GM23338 (cell line): Measurements from ENCODE around the gene RNF26. TPM values are rescaled to one million over a fixed set of nuclear protein-coding genes. Genes with fewer than 3 reads are reported as not detected.
A peak's percentile ranks its signal among the peaks of the same experiment; 100 is the strongest.

Experiments
- ATAC-seq: fragments of 200-7000 bp; cut with Tn5 transposase; 3 replicates; pipeline ENCODE4 v1.9.1; 2020
- DNase-seq: peaks from one replicate; pipeline ENCODE4 v3.0.0-alpha.2; 2015; ENCODE audit warnings: low spot score
- H2AFZ ChIP-seq: fragments of 200-600 bp; sonication (generic); 2 replicates; pipeline ENCODE4 v1.8.0; 2016; ENCODE audit warnings: antibody characterized with exemption, mild to moderate bottlenecking, moderate library complexity
- H3F3A ChIP-seq: fragments of 200-600 bp; sonication (generic); replicated peaks from 2 replicates; pipeline ENCODE4 v1.8.0; 2017; ENCODE audit warnings: antibody characterized with exemption, mixed run types, low read depth
- H3K27ac ChIP-seq: fragments of 200-600 bp; sonication (generic); 2 replicates; pipeline ENCODE4 v1.6.1; 2016; ENCODE audit warnings: low read depth
- H3K27me3 ChIP-seq: fragments of 200-600 bp; sonication (generic); 2 replicates; pipeline ENCODE4 v1.8.0; 2016; ENCODE audit warnings: mild to moderate bottlenecking, mixed run types, moderate library complexity; ENCODE audit not compliant: insufficient read depth
- H3K36me3 ChIP-seq: fragments of 200-600 bp; sonication (generic); 2 replicates; pipeline ENCODE4 v1.8.0; 2016; ENCODE audit warnings: mild to moderate bottlenecking; ENCODE audit not compliant: insufficient read depth
- H3K4me1 ChIP-seq: fragments of 200-600 bp; sonication (generic); 2 replicates; pipeline ENCODE4 v1.8.0; 2016; ENCODE audit warnings: mild to moderate bottlenecking, moderate library complexity; ENCODE audit not compliant: insufficient read depth
- H3K4me2 ChIP-seq: fragments of 200-600 bp; sonication (generic); 2 replicates; pipeline ENCODE4 v1.7.1; 2017; ENCODE audit warnings: mixed run types
- H3K4me3 ChIP-seq: fragments of 200-600 bp; sonication (generic); 2 replicates; pipeline ENCODE4 v1.6.1; 2016; ENCODE audit warnings: mixed run types
- H3K79me2 ChIP-seq: fragments of 200-600 bp; sonication (generic); replicated peaks from 2 replicates; pipeline ENCODE4 v1.8.0; 2017; ENCODE audit warnings: mild to moderate bottlenecking; ENCODE audit not compliant: insufficient read depth
- H3K9me2 ChIP-seq: fragments of 200-600 bp; sonication (generic); 2 replicates; pipeline ENCODE4 v1.8.0; 2017; ENCODE audit not compliant: insufficient read depth
- H4K20me1 ChIP-seq: fragments of 200-600 bp; sonication (generic); replicated peaks from 2 replicates; pipeline ENCODE4 v1.8.0; 2017; ENCODE audit warnings: mild to moderate bottlenecking; ENCODE audit not compliant: insufficient read depth
- H3K27ac Mint-ChIP-seq: 2 replicates; pipeline ENCODE4 v1.8.0; 2020; ENCODE audit warnings: inconsistent platforms, mild to moderate bottlenecking, moderate library complexity, mixed read lengths
- H3K27me3 Mint-ChIP-seq: 3 replicates; pipeline ENCODE4 v1.8.0; 2022; ENCODE audit warnings: low read depth, mild to moderate bottlenecking, moderate library complexity, mixed read lengths, inconsistent platforms; ENCODE audit not compliant: insufficient read depth, poor library complexity
- H3K36me3 Mint-ChIP-seq: 3 replicates; pipeline ENCODE4 v1.8.0; 2021; ENCODE audit warnings: low read depth, mild to moderate bottlenecking, inconsistent platforms, moderate library complexity, mixed read lengths
- H3K4me1 Mint-ChIP-seq: 3 replicates; pipeline ENCODE4 v1.8.0; 2020; ENCODE audit warnings: mild to moderate bottlenecking, inconsistent platforms, mixed read lengths
- H3K4me3 Mint-ChIP-seq: 3 replicates; pipeline ENCODE4 v1.8.0; 2021; ENCODE audit warnings: moderate library complexity, mild to moderate bottlenecking, inconsistent platforms, mixed read lengths
- H3K9me3 Mint-ChIP-seq: 3 replicates; pipeline ENCODE4 v1.8.0; 2020; ENCODE audit warnings: moderate library complexity, mild to moderate bottlenecking, inconsistent platforms, mixed read lengths
- CTCF ChIP-seq, 2 experiments: fragments of 200-600 bp in 1 of 2; sonication (generic) in 1 of 2; conservative IDR thresholded peaks; 2 replicates each; pipeline versions ENCODE4 v1.5.1 to v1.6.1; 2016 to 2017; ENCODE audit warnings: antibody characterized with exemption in 2 of 2, low read depth in 2 of 2, mild to moderate bottlenecking in 2 of 2, moderate library complexity in 1 of 2
- ETS1 ChIP-seq: IDR thresholded peaks from 2 replicates; pipeline ENCODE4 v1.6.1; 2016; ENCODE audit warnings: antibody characterized with exemption
- EZH2 ChIP-seq: fragments of 200-600 bp; sonication (generic); IDR thresholded peaks from one replicate; pipeline ENCODE4 v1.8.0; 2017; ENCODE audit warnings: antibody characterized with exemption, mild to moderate bottlenecking, low read depth; ENCODE audit not compliant: unreplicated experiment
- EZH2phosphoT487 ChIP-seq: fragments of 200-600 bp; sonication (generic); IDR thresholded peaks from one replicate; pipeline ENCODE4 v1.8.1; 2018; ENCODE audit warnings: antibody characterized with exemption; ENCODE audit not compliant: unreplicated experiment
- JUNB ChIP-seq: IDR thresholded peaks from one replicate; pipeline ENCODE4 v1.6.1; 2016; ENCODE audit warnings: antibody characterized with exemption; ENCODE audit not compliant: unreplicated experiment
- NANOG ChIP-seq: IDR thresholded peaks from 2 replicates; pipeline ENCODE4 v1.6.1; 2016; ENCODE audit warnings: antibody characterized with exemption, borderline replicate concordance
- REST ChIP-seq: IDR thresholded peaks from one replicate; pipeline ENCODE4 v1.6.1; 2018; ENCODE audit warnings: antibody characterized with exemption; ENCODE audit not compliant: unreplicated experiment
- STAT1 ChIP-seq: IDR thresholded peaks from one replicate; pipeline ENCODE4 v1.6.1; 2016; ENCODE audit warnings: antibody characterized with exemption; ENCODE audit not compliant: unreplicated experiment
- ZNF114 ChIP-seq: fragments of 250-450 bp; sonication (Bioruptor Pico); IDR thresholded peaks from 2 replicates; pipeline ENCODE4 v1.5.0; 2020; ENCODE audit warnings: mild to moderate bottlenecking, moderate library complexity
- ZNF462 ChIP-seq: fragments of 250-450 bp; sonication (Bioruptor Pico); IDR thresholded peaks from 2 replicates; pipeline ENCODE4 v1.5.0; 2020; ENCODE audit warnings: mild to moderate bottlenecking, moderate library complexity
- polyA plus RNA-seq: library from polyadenylated mRNA; unstranded; fragments of >200 nt; fragmentation: Nextera tagmentation; extraction: Ambion mirVana; gene quantifications from 2 replicates; pipeline ENCODE4 v1.2.1, GENCODE V29; 2016
- total RNA-seq: library from RNA; depleted of rRNA; stranded (reverse); fragments of >200 nt; shearing (Covaris generic); gene quantifications from 2 replicates; pipeline ENCODE4 v1.2.3, GENCODE V29; 2014

RNF26 gene
- total and polyA plus RNA-seq, 2 experiments from 2014 or later, result 31.8 to 58.3 TPM

GRCh38 chr11:119347940-119348605 is 13.7 kb downstream of the RNF26 start (continued):
- TF ChIP-seq ZNF462 (CRISPR knock-in tag), result no peak
- TF ChIP-seq EZH2, result no peak
- TF ChIP-seq NANOG, result no peak

- Histone ChIP-seq H3K36me3 (no peaks in the 10 kb centered on the region), H3K4me2 (no peak overlapping the region), H3K4me1 (peaks cover 2% of the 10 kb centered on the region; the same call in 1 of the 2 replicates), H3K27ac (no peak overlapping the region), H3F3A (no peaks in the 10 kb centered on the region), H3K4me3 (no peak overlapping the region), H4K20me1 (no peaks in the 10 kb centered on the region), H3K9me2 (no peaks in the 10 kb centered on the region), H3K27me3 (peaks cover 9% of the 10 kb centered on the region; the same call in 1 of the 2 replicates), H3K79me2 (no peaks in the 10 kb centered on the region), H2AFZ (peak overlapping the region; percentile 78; the same call in 1 of the 2 replicates)
- Mint-ChIP-seq H3K4me3 (no peak overlapping the region), H3K27me3 (peaks cover 11% of the 10 kb centered on the region), H3K9me3 (no peaks in the 10 kb centered on the region), H3K36me3 (no peaks in the 10 kb centered on the region; the same call in 2 of the 3 replicates), H3K27ac (no peak overlapping the region), H3K4me1 (peaks cover 11% of the 10 kb centered on the region)
- DNase-seq, result no peak
- ATAC-seq, result no peak
- TF ChIP-seq CTCF (conservative IDR thresholded peaks at IDR 0.05; ENCODE audit: low read depth in 2 of 2), result no peak
- TF ChIP-seq STAT1, result no peak
- TF ChIP-seq EZH2phosphoT487, result no peak
- TF ChIP-seq ZNF114 (CRISPR knock-in tag), result no peak
- no peak for TF ChIP-seq REST
- TF ChIP-seq JUNB, result no peak
- no peak for TF ChIP-seq NANOG
- TF ChIP-seq ETS1, result no peak
These were observed 16.0 kb downstream of the RNF26 start for GRCh38 chr11:119350302-119350701.
